Large intestine (tissue), 3 donors: ENCODE results near the gene RSBN1. TPM values are rescaled to one million over a fixed set of nuclear protein-coding genes. Genes with fewer than 3 reads are reported as not detected.
A peak's percentile ranks its signal among the peaks of the same experiment; 100 is the strongest.

Experiments used
- DNase-seq, 2 donors: peaks; one replicate each; pipeline versions ENCODE4 v3.0.0 to v3.0.0-alpha.2; 2013
- H3K27ac ChIP-seq: one replicate; pipeline ENCODE4 v1.5.1; 2013; ENCODE audit warnings: low read length
- H3K27me3 ChIP-seq: 2 replicates; pipeline ENCODE4 v1.6.1; 2013; ENCODE audit warnings: low read length; ENCODE audit not compliant: control insufficient read depth, insufficient read depth
- H3K36me3 ChIP-seq: 2 replicates; pipeline ENCODE4 v1.6.1; 2013; ENCODE audit warnings: low read length; ENCODE audit not compliant: control insufficient read depth, insufficient read depth
- H3K4me1 ChIP-seq: one replicate; pipeline ENCODE4 v1.6.1; 2013; ENCODE audit warnings: low read length; ENCODE audit not compliant: control insufficient read depth, insufficient read depth
- H3K4me3 ChIP-seq: one replicate; pipeline ENCODE4 v1.5.1; 2013; ENCODE audit warnings: low read length
- H3K9me3 ChIP-seq: one replicate; pipeline ENCODE4 v1.6.1; 2013; ENCODE audit warnings: mild to moderate bottlenecking, low read depth, low read length, moderate library complexity; ENCODE audit not compliant: control insufficient read depth
- WGBS: methylation state at CpG from one replicate; pipeline ENCODE4 v1.1.5; 2013; ENCODE audit warnings: low lambda C conversion rate; ENCODE audit not compliant: insufficient coverage; 5-methylcytosine and 5-hydroxymethylcytosine counted together
- polyA plus RNA-seq: library from polyadenylated mRNA; unstranded; fragments of 120-200 nt; gene quantifications from one replicate; pipeline ENCODE4 v1.2.1, GENCODE V29; 2013

The RSBN1 gene
- polyA plus RNA-seq, 1 donor = 17.2 TPM

GRCh38 chr1:113782406-113782805, 29.9 kb downstream of the RSBN1 start:
- H3K27me3 ChIP-seq = no peaks in the 10 kb centered on the region
- peaks cover 2% of the 10 kb centered on the region for H3K36me3 ChIP-seq
- H3K27ac ChIP-seq = no peak overlapping the region
- peaks cover 13% of the 10 kb centered on the region for H3K4me1 ChIP-seq
- no peak overlapping the region for H3K4me3 ChIP-seq
- WGBS = 79% methylated on average over 2 of the region's 2 CpGs
- H3K9me3 ChIP-seq = no peaks in the 10 kb centered on the region
- no peak for DNase-seq

DNA sequence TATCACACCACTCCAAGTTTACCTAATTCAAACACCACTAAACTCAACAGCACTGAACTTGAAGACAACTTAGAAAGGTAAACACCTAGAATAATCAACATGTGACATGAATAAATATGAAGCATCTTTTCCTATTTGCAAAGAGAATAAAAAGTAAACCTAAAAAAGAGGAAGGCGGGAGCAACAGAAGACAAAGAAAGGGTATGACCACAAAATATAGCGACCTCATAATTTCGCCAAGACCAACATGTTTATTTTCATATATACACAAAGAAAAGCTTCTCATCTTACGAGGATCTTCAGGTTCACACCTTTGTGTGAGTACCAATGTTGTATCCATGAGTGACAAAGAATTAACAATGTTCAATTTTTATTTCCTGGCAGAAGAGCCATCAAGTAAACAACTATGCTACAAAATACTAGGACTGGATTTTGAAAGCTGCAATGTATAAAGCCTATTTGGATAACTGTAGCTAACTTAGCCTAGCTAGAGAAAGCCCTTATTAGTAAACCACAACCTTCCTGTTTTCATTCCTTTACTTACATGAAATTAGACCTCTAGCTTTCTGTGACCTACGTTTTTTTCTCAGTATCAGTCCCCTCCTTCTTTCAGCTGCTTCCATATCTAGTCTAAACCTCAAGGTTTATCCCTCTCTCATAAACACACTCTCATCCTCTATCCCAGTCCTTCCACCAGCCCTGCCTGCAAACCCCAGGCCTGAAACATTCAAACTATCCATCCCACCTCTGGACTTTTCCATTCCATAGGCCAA, 31.7 kb downstream of the RSBN1 start:
- Histone ChIP-seq H3K9me3 (no peaks in the 10 kb centered on the region), H3K4me3 (no peak overlapping the region), H3K36me3 (peaks cover 16% of the 10 kb centered on the region), H3K27ac (no peak overlapping the region), H3K27me3 (no peaks in the 10 kb centered on the region), H3K4me1 (peaks cover 13% of the 10 kb centered on the region)
- DNase-seq = no peak
- 71% methylated on average over 3 of the region's 5 CpGs for WGBS

DNA sequence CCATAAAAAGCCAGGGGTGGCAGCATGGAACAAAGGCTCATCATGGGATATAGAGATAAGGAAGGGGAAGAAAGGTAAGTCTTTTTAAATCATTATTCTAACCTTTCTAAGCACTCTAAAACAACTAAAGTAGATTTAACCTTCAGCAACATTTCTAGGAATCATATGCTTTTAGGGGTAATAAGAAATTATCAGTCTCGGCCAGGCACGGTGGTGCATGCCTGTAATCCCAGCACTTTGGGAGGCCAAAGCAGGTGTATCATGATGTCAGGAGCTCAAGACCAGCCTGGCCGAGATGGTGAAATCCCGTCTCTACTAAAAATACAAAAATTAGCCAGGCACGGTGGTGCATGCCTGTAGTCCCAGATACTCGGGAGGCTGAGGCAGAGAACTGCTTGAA, 32.7 kb downstream of the RSBN1 start:
- H3K27me3 ChIP-seq = no peaks in the 10 kb centered on the region
- WGBS = no CpG with 5 or more reads among the region's 6 CpGs
- no peaks in the 10 kb centered on the region for H3K9me3 ChIP-seq
- peaks cover 11% of the 10 kb centered on the region for H3K4me1 ChIP-seq
- no peak overlapping the region for H3K27ac ChIP-seq
- H3K4me3 ChIP-seq = no peak overlapping the region
- peaks cover 18% of the 10 kb centered on the region for H3K36me3 ChIP-seq
- no peak for DNase-seq

GRCh38 chr1:113777561-113777960, 34.7 kb downstream of the RSBN1 start:
- no peaks in the 10 kb centered on the region for H3K4me1 ChIP-seq
- peaks cover 18% of the 10 kb centered on the region for H3K36me3 ChIP-seq
- 83% methylated on average over 1 of the region's 4 CpGs for WGBS
- H3K27ac ChIP-seq = no peak overlapping the region
- no peaks in the 10 kb centered on the region for H3K9me3 ChIP-seq
- H3K4me3 ChIP-seq = no peak overlapping the region
- DNase-seq = no peak
- H3K27me3 ChIP-seq = no peaks in the 10 kb centered on the region

DNA sequence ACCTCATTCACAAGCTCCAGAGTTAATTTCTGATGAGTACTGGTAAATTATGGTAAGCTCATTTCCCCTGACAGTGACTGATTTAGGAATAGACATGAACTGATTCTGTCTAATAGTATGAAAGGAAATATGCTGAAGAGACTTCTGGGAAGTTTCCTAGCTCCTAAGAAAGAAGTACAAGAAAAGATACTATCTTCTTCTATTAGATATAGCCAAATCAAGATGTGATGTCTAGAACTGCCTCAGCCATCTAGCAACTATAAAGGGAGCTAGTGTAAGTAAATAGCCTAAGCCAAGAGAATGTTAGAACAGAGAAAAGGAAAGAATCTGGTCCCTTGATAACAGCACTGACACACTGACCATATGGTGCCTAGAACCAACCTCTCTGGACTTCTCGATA, 42.2 kb downstream of the RSBN1 start:
- Histone ChIP-seq H3K27ac (no peak overlapping the region), H3K4me1 (peaks cover 6% of the 10 kb centered on the region), H3K4me3 (no peak overlapping the region), H3K27me3 (no peaks in the 10 kb centered on the region), H3K36me3 (peaks cover 17% of the 10 kb centered on the region), H3K9me3 (no peaks in the 10 kb centered on the region)
- no CpG with 5 or more reads among the region's 1 CpG for WGBS
- DNase-seq = no peak

GRCh38 chr1:113769601-113769970, 42.7 kb downstream of the RSBN1 start:
- Histone ChIP-seq H3K27ac (no peak overlapping the region), H3K4me3 (no peak overlapping the region), H3K9me3 (no peaks in the 10 kb centered on the region), H3K27me3 (no peaks in the 10 kb centered on the region), H3K36me3 (peaks cover 17% of the 10 kb centered on the region), H3K4me1 (peaks cover 6% of the 10 kb centered on the region)
- DNase-seq = no peak

DNA sequence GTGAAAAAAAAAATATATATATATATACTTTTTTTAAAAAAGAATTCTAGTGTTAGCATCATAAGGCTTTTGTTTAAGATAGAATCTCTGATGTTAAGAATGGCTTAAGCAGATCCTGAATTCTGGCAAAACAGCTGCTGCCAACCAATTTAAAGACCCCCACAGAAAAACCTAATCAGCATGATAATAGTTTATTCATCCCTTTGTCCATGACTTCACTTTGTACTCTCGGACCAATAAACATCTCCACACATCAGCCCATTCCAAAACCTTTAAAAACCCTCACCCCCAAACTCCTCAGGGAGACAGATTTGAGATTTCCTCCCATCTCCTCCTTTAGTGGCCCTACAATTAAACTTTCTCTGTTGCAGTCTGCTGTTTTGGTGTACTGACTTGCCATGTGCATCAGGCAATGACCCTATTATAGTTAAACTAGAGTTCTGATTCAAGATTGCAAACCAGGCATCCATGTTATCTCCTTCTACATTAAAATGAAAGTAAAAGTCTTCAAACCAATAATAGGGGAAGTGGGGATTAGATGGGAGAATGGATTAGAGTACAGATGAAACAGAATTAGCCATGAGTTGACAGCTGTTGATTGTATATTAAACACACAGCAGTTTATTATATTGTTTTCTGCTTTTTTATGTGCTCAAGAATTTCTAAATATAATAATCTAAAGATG, 43.2 kb downstream of the RSBN1 start:
- Histone ChIP-seq H3K4me1 (peaks cover 6% of the 10 kb centered on the region), H3K36me3 (peaks cover 15% of the 10 kb centered on the region), H3K27me3 (no peaks in the 10 kb centered on the region), H3K4me3 (no peak overlapping the region), H3K9me3 (no peaks in the 10 kb centered on the region), H3K27ac (no peak overlapping the region)
- WGBS = no CpG with 5 or more reads among the region's 1 CpG
- no peak for DNase-seq

DNA sequence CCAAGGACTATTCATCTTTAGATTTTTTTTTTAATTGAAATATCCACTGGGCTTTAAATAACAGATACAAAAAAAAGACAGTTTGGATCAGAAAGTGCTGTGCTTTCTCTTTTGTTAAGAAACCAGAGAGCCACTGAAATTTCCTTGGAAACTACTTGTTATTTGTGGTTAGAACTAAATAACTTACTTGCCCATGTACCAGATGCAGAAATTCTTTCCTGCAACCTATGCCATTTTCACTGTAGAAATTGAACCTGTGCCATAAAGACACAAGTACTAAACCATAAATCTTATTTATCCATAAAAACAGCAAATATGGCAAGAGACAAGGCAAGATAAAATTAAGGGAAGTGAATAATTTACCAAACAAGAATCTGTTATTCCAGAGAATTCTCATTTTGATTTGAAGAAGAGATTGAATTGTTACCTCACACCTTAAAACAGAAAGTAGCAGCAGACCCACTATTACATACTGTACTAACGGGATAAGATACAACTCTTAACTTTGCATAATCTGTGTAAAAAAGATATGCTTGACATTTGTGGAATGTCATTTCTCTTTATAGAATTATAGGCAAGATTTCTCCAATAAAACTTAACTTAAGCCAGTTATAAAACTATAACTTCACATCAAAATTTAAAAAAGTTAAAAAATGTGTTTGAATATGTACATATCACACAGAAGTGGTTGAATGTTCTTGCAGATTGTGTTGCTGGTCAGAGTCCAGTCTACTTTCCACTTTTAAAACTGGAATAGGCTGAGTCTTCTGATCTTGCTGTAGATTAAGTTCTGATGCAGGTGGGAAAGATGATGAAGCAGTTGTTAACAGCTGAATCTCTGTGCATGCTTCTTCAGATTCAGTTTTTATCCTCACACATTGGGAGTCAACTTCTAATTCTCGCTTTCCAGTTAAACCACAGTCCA, 46.7 kb downstream of the RSBN1 start:
- H3K27ac ChIP-seq = peak overlapping the region; percentile 26
- DNase-seq = no peak
- H3K27me3 ChIP-seq = no peaks in the 10 kb centered on the region
- peaks cover 15% of the 10 kb centered on the region for H3K36me3 ChIP-seq
- H3K4me1 ChIP-seq = peaks cover 6% of the 10 kb centered on the region
- no peak overlapping the region for H3K4me3 ChIP-seq
- WGBS = 80% methylated on average over 1 of the region's 2 CpGs
- no peaks in the 10 kb centered on the region for H3K9me3 ChIP-seq

- H3K4me1 ChIP-seq = peaks cover 9% of the 10 kb centered on the region
- no peaks in the 10 kb centered on the region for H3K27me3 ChIP-seq
- no peak overlapping the region for H3K27ac ChIP-seq
- no peak overlapping the region for H3K4me3 ChIP-seq
- WGBS = 100% methylated on average over 2 of the region's 2 CpGs
- peaks cover 13% of the 10 kb centered on the region for H3K36me3 ChIP-seq
- DNase-seq = no peak
- H3K9me3 ChIP-seq = no peaks in the 10 kb centered on the region
Observed at GRCh38 chr1:113763661-113764060, 48.6 kb downstream of the RSBN1 start.

GRCh38 chr1:113761937-113762336, 50.3 kb downstream of the RSBN1 start:
- 87% methylated on average over 3 of the region's 3 CpGs for WGBS

More at GRCh38 chr1:113761937-113762336, 50.3 kb downstream of the RSBN1 start:
- no peak for DNase-seq
- Histone ChIP-seq H3K9me3 (no peaks in the 10 kb centered on the region), H3K36me3 (peaks cover 7% of the 10 kb centered on the region), H3K4me3 (no peak overlapping the region), H3K27me3 (no peaks in the 10 kb centered on the region), H3K4me1 (peaks cover 9% of the 10 kb centered on the region), H3K27ac (no peak overlapping the region)
